Activated CD4-positive, alpha-beta T cell treated with anti-CD3 and anti-CD28 coated beads for 1 hour (primary cell): Measurements from ENCODE around the gene RLBP1.

ENCODE experiments used
- DNase-seq: peaks from one replicate; pipeline ENCODE4 v3.0.0-alpha.2; 2020

The RLBP1 gene

DNA sequence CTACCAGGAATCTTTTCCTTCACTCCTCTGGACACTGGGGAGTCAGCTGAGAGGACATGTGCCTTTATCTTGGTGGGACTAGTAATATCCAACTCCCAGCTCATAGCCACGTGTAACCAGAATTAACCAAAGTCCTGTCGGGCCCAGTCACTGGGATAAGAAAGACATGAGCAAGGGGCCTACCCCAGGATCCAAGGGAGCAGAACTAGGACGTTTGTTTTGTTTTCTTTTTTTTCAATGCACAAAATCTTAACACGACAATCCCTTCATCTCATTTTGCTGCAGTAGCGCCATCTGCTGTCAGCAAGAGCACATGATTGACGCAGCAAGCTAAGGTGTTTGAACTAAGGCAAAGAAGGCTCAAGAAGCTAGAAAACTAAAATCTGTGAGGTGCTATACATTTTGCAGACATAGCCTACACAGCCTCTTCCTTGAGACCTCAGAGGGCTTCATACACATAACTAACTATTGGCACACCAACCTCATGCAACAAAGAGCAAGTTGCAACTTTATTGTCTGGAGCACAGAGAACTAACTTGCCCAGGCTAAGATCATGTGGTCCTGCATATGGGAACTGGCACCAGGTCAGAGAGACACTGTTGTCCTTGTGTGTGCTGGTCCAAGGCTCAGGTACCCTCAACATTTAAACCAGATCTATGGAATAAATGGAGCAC is 43.6 kb downstream of the RLBP1 start:
- peak; percentile 22 for DNase-seq

DNA sequence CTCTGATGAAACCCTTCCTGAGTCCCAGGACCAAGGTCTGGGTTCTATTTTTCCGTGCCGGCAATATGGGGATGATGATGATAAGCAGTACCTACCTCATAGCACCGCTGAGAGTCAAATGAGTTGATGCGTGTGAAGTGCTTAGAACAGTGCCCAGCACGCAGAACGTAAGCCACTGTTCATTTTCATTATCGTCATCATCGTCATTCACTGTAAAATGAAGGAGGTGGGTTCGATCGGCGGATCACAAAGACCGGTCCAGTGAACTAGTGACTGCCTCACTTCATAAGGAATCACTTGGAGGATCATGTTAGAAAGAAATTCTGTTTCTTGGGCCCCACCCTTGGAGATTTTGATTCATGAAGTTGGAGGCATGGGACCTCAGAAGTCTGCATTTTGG is 44.3 kb downstream of the RLBP1 start:
- no peak for DNase-seq

DNA sequence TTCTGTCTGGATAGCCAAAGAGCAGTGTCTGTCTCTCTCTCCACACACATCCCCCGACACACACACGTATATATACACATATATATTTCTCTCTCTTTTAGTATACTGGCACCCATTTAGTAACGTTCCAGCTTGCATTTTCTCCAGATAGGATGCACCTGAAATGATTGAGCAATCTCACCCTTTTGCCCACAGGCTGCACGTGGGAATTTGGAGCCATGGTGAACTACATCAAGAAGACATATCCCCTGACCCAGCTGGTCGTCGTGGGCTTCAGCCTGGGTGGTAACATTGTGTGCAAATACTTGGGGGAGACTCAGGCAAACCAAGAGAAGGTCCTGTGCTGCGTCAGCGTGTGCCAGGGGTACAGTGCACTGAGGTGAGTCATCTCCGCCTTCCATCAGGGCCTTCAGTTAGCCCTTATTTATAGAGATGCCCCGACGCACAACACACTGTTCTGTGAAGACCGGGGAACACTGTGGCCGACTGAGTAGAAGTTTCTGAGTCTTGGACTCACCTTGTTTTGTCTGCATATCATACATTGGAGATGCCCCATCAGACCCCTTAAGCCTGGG is 45.7 kb downstream of the RLBP1 start:
- no peak for DNase-seq

DNA sequence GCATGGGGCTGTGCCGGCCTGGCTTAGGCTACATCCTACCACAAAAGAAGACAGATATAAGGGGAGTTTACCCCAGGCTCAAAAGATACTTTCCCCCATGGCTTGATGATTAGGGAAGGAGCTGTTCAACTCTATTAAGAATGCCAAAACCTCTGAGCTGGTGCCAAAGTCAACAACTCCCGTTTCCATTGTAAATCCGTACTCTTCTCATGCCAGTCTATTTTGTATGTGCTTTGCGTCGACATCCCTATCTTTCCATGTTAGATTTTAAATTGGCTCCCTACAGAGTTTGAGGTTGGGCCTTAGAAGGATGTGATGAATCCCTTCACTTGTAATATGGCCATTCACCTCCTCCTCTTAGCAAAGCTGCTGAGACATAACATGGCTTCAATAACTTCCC is 46.9 kb downstream of the RLBP1 start:
- DNase-seq: no peak

DNA sequence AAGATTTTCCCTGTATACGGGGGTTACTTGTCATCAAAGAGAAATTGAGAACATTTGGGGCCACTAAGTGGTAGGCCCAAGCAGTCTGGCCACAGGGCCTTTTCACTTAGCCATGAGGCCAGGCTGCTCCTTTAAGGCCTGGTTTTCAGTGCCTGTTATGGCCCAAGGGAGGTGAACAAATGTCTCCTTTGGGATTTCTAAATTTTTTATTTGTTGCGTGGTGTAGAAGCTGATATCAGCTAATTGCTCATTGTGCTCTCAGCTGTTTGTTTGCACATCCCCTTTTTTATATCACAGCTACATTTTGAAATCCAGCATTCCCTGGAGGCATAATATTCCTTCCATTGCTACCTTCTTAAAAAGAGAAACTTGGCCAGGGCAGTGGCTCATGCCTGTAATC is 48.5 kb downstream of the RLBP1 start:
- no peak for DNase-seq

DNA sequence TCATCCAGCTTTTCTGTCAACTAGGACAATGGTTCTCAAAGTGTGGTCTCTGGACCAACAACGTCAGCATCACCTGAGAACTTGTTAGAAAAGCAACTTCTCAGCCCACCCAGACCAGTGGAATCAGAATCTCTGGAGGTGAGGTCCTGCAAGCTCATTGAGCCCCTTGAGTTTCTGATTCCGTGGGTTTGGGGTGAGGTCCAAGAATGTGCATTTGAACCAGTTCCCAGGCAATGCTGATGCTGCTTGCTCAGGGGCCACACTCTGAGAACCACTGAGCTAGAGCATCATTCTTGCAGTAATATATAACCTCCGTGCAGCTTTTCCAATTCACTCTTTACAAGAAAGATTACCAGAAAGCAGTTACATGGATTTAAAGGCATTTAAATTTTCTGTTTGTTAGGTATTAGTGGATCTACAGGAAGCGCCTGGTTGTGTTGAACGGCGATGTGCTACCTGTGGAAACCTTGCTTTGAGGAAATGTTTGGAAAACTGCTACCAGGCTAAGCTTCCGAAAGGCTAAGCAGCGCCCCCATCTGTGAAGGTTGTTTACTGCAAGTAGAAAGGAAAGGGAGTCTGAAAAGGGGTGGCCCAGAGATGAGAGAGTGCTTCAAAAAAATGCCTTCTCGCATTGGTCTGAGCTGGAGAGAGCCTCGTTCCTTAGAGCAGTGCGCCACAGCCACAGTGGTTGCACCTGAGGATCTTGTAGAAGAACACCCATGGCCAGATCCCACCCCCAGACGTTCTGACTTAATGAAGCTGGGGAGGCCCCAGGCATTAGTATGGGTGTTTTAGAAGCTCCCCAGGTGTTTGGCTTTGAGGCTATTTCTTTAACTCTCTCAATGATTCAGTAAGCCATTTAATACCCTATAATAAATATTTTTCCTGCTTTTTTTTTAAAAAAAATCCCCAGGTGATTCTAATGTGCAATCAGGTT is 50.0 kb downstream of the RLBP1 start:
- DNase-seq: no peak

DNA sequence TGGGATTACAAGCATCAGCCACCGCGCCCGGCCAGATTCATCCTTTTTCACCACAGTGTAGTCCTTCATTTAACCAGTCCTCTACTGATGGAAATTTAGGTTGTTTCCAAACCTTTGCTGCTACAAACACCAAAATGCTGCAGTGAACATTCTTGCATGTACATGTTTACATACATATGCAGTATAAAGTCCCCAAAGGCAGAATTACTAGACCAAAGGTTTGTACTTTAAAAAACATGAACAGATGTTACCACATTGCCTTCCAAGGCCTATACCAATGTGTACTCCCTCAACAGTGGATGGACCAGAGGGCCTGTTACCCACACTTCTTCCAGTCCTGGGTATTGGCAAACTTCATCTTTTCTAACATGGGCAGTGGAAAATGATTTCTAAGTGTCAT is 51.0 kb downstream of the RLBP1 start:
- DNase-seq: no peak

DNA sequence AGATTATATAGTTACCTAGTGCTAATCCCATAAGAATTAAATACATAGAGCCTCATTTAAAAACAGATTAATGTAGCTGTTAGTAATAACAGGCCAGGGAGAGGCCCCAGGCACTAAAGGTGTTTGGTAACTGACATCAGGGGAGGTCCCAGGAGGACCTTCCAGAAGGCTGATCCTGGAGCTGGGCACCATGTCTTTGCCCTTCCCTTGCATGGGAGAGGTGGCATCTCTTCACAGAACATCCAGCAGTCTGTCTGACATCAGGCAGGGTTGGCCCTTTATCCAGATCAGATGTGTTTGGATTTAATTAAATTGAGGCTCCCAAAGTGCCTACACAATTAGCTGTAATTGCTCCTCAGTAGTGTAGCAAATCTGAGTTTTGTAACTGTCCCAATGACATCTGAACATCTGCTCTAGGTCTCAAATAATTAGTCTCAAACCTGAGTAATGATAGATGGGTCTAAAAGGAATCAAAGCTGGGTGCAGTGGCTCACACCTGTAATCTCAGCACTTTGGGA is 53.0 kb downstream of the RLBP1 start:
- no peak for DNase-seq

DNA sequence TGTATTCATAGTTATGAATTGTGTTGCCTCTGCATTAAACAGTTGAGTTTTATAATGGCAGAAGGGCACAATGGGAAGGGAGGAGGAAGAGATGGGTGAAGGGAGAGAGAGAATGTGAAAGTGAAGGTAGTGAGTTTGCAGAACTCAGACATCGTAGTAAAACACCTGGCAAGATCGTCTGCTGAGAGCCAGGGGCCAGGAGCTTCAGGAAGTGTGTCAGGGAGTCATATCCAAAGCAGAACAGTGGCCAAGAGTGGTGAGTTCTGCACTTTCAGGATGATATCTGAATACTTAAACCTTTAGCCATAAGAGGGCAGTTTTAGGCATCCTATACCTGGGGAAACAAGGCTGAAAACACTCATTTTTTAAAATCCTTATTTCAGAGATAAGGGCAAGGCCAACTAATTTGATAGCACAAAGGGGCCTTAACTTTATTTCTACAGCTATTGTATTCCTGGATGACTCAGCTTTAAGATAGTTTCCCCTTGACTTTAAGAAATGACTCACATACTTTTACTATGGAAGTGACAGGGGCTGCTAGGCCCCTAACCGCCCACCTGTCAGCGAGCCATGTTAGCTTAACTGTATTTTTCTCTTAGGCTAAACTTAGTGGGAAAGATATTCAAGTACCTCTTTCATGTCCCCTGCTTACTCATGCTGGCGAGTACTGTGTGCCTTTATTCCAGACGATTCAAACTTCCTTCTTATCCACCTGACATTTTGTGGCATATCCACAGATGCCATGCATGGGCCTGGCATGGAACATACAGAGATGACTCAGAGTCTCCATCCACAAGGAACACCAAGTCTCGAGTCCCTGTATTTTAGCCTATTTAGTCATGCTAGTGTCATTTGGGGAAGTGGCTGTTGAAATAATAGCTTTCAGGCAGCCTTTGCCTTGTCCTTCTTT is 53.9 kb downstream of the RLBP1 start:
- no peak for DNase-seq

DNA sequence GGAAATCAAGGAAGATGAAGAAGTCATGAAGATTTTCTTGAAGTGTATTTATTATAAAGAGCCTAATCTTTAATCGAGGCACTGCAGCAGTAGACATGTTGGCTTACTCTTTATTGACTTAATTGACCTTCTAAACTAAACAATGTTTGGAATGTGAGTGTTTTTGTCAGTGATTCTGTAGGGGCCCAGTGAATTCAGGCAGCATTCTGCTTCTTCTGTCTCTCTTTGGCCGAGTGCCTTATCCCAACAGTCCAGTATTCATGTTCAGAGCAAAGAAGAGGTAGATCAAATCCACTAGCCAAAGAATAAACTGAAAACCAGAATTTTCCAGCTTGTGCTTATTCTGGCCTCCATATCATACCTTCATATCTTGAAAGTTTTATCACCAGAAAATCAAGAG is 55.7 kb downstream of the RLBP1 start:
- DNase-seq: no peak

DNA sequence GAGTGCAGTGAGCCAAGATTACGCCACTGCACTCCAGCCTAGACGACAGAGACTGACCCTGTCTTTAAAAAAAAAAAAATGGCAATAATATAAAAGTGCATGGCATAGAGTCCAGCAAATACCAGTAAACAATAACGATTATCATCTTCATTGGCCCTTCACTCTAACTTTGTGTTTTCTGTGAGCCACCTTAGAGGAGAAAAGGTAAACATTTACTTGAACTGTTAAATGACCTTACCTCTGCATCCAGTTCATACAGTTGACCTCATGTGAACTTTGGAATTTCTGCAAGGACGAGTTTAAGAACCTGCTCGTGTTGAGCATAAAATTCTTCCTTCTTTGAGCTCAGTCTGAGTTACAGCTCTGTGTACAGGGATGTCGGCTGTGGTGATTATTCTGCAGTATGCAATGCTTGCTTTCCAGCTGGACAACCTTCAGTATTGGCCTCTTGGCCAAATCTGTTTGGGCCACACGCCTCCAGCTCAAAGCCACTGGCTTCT is 56.6 kb downstream of the RLBP1 start:
- DNase-seq: no peak

DNA sequence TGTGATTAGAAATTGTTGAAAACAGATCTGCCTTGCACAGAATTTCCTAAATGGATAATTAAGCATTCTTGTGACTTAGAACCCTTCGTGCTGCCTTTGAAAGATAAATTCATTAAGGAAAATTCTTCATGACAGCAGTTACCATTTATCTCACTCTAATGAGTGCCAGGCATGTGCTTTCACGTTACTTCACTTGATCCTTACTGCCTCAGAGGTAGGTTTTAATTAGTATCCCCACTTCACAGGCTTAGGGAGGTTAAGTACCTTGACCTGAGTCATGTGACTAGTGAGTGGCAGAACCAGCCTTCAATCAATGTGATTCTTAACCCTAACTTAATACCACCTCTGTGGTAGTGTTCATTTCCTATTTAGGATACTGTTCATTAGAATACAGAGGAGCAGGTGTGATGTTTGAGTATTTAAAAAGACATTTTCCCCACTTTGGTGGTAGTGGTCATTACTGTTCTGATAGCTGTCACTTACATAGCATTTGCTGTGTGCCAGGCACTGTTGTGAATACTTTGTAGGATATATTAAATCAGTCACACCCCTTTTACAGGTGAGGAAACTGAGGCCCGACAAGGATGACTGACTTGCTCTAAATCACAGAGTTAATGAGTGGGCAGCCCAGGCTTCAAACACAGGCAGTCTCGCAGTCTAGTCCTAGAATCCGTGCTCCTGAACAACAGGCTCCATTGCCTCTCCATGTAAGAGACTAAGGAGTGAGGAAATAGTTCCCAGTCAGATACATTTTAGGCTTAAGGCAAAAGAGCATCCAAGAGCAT is 57.9 kb downstream of the RLBP1 start:
- DNase-seq: no peak

DNA sequence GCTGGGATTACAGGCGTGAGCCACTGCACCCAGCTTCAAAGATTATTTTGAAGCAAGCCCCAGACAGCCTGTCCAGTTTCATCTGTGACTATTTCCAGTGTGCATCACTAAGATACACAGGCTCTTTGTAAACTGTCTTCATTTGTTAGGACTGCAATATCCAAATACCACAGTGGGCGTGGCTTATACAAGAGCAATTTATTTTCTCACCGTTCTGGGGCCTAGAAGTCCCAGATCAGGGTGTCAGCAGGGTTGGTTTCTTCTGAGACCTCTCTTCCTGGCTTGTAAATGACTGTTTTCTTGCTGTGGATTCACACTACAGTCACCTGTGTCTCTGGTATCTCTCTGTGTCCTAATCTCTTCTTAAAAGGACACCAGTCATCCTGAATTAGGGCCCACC is 59.7 kb downstream of the RLBP1 start:
- no peak for DNase-seq
